H9 (cell line): ENCODE results near the gene RHBDD1. TPM values are rescaled to one million over a fixed set of nuclear protein-coding genes. Genes with fewer than 3 reads are reported as not detected.

Source experiments
- DNase-seq: peaks from one replicate; pipeline ENCODE4 v3.0.0-alpha.2; 2017
- H2AFZ ChIP-seq: one replicate; pipeline ENCODE4 v1.6.1; 2013; ENCODE audit warnings: mild to moderate bottlenecking, low read length, control low read depth, moderate library complexity
- H2AK5ac ChIP-seq: 2 replicates; pipeline ENCODE4 v1.6.1; 2013; ENCODE audit warnings: low read length, control low read depth, mixed read lengths; ENCODE audit not compliant: insufficient read length
- H2BK120ac ChIP-seq: one replicate; pipeline ENCODE4 v1.6.1; 2013; ENCODE audit warnings: low read depth, mild to moderate bottlenecking, low read length, control low read depth, inconsistent platforms; ENCODE audit not compliant: poor library complexity, severe bottlenecking
- H2BK12ac ChIP-seq: 2 replicates; pipeline ENCODE4 v1.6.1; 2013; ENCODE audit warnings: low read length, control low read depth, mixed read lengths, low read depth; ENCODE audit not compliant: insufficient read length
- H2BK15ac ChIP-seq: 2 replicates; pipeline ENCODE4 v1.6.1; 2013; ENCODE audit warnings: low read depth, low read length, control low read depth
- H2BK20ac ChIP-seq: one replicate; pipeline ENCODE4 v1.6.1; 2013; ENCODE audit warnings: low read depth, mild to moderate bottlenecking, low read length, control low read depth, inconsistent platforms; ENCODE audit not compliant: poor library complexity, severe bottlenecking
- H2BK5ac ChIP-seq: 2 replicates; pipeline ENCODE4 v1.6.1; 2013; ENCODE audit warnings: low read length, control low read depth, mixed read lengths; ENCODE audit not compliant: insufficient read length
- H3K14ac ChIP-seq: 2 replicates; pipeline ENCODE4 v1.6.1; 2013; ENCODE audit warnings: low read length, control low read depth; ENCODE audit not compliant: insufficient read depth
- H3K18ac ChIP-seq: 2 replicates; pipeline ENCODE4 v1.6.1; 2013; ENCODE audit warnings: low read depth, mild to moderate bottlenecking, mixed read lengths, low read length, control low read depth; ENCODE audit not compliant: insufficient read length
- H3K23ac ChIP-seq: 2 replicates; pipeline ENCODE4 v1.6.1; 2013; ENCODE audit warnings: low read length, control low read depth, mixed read lengths, low read depth; ENCODE audit not compliant: insufficient read length
- H3K23me2 ChIP-seq: 2 replicates; pipeline ENCODE4 v1.6.1; 2013; ENCODE audit warnings: low read depth, mild to moderate bottlenecking, mixed read lengths, low read length, control low read depth; ENCODE audit not compliant: insufficient read length, poor library complexity, severe bottlenecking
- H3K27ac ChIP-seq: 2 replicates; pipeline ENCODE4 v1.5.1; 2013; ENCODE audit warnings: low read length, control low read depth, mixed read lengths, low read depth; ENCODE audit not compliant: insufficient read length
- H3K27me3 ChIP-seq: 2 replicates; pipeline ENCODE4 v1.6.1; 2013; ENCODE audit warnings: low read length, control low read depth, inconsistent platforms; ENCODE audit not compliant: insufficient read depth
- H3K4ac ChIP-seq: 2 replicates; pipeline ENCODE4 v1.6.1; 2013; ENCODE audit warnings: low read depth, mild to moderate bottlenecking, control low read depth, inconsistent platforms, low read length, moderate library complexity
- H3K4me1 ChIP-seq: 2 replicates; pipeline ENCODE4 v1.6.1; 2013; ENCODE audit warnings: low read length, control low read depth, inconsistent platforms; ENCODE audit not compliant: insufficient read depth
- H3K4me2 ChIP-seq: 2 replicates; pipeline ENCODE4 v1.6.1; 2013; ENCODE audit warnings: low read length, control low read depth, mixed read lengths; ENCODE audit not compliant: insufficient read length, insufficient read depth
- H3K56ac ChIP-seq: 2 replicates; pipeline ENCODE4 v1.6.1; 2013; ENCODE audit warnings: low read depth, mild to moderate bottlenecking, mixed read lengths, low read length, control low read depth; ENCODE audit not compliant: insufficient read length
- H3K79me1 ChIP-seq: 2 replicates; pipeline ENCODE4 v1.6.1; 2013; ENCODE audit warnings: low read depth, mild to moderate bottlenecking, moderate library complexity, low read length, control low read depth, inconsistent platforms; ENCODE audit not compliant: insufficient read depth, poor library complexity, severe bottlenecking
- H3K79me2 ChIP-seq: 2 replicates; pipeline ENCODE4 v1.6.1; 2013; ENCODE audit warnings: low read length, control low read depth, inconsistent platforms; ENCODE audit not compliant: insufficient read depth
- H3K9ac ChIP-seq: 2 replicates; pipeline ENCODE4 v1.6.1; 2013; ENCODE audit warnings: low read length, control low read depth, mixed read lengths; ENCODE audit not compliant: insufficient read length; ENCODE audit errors: extremely low read depth
- H3K9me3 ChIP-seq: one replicate; pipeline ENCODE4 v1.6.1; 2013; ENCODE audit warnings: low read depth, low read length, inconsistent platforms; ENCODE audit not compliant: control insufficient read depth
- H3T11ph ChIP-seq: one replicate; pipeline ENCODE4 v1.6.1; 2013; ENCODE audit warnings: mild to moderate bottlenecking, low read length, control low read depth, inconsistent platforms
- H4K20me1 ChIP-seq: one replicate; pipeline ENCODE4 v1.6.1; 2013; ENCODE audit not compliant: control insufficient read depth, insufficient read length, insufficient read depth
- H4K5ac ChIP-seq: 2 replicates; pipeline ENCODE4 v1.6.1; 2013; ENCODE audit warnings: low read depth, mild to moderate bottlenecking, mixed read lengths, low read length, control low read depth; ENCODE audit not compliant: insufficient read length
- H4K8ac ChIP-seq: replicated peaks from 2 replicates; pipeline ENCODE4 v1.6.1; 2013; ENCODE audit warnings: low read length, control low read depth, mixed read lengths, low read depth; ENCODE audit not compliant: insufficient read length
- H4K91ac ChIP-seq: 2 replicates; pipeline ENCODE4 v1.6.1; 2013; ENCODE audit warnings: low read depth, mild to moderate bottlenecking, moderate library complexity, mixed read lengths, low read length, control low read depth; ENCODE audit not compliant: insufficient read length
- H3K27ac Mint-ChIP-seq, 3 experiments: 2 replicates in 2 of 3; 3 replicates in 1 of 3; pipeline ENCODE4 v1.8.0; 2020 to 2021; ENCODE audit warnings: mixed read lengths in 3 of 3, mild to moderate bottlenecking in 1 of 3, moderate library complexity in 1 of 3
- H3K27me3 Mint-ChIP-seq: 2 replicates; pipeline ENCODE4 v1.8.0; 2021; ENCODE audit warnings: low read depth, mild to moderate bottlenecking, moderate library complexity, mixed read lengths
- H3K36me3 Mint-ChIP-seq, 3 experiments: 2 replicates in 2 of 3; 3 replicates in 1 of 3; pipeline ENCODE4 v1.8.0; 2020 to 2021; ENCODE audit warnings: low read depth in 3 of 3, mixed read lengths in 3 of 3; ENCODE audit not compliant: insufficient read depth in 1 of 3
- H3K4me1 Mint-ChIP-seq, 2 experiments: 2 replicates each; pipeline ENCODE4 v1.8.0; 2020; ENCODE audit warnings: mixed read lengths in 2 of 2
- H3K4me3 Mint-ChIP-seq, 2 experiments: 2 replicates in 1 of 2; 3 replicates in 1 of 2; pipeline ENCODE4 v1.8.0; 2020 to 2021; ENCODE audit warnings: mild to moderate bottlenecking in 2 of 2, mixed read lengths in 2 of 2, moderate library complexity in 1 of 2
- H3K9me3 Mint-ChIP-seq, 2 experiments: 2 replicates in 1 of 2; 3 replicates in 1 of 2; pipeline ENCODE4 v1.8.0; 2020; ENCODE audit warnings: mild to moderate bottlenecking in 2 of 2, mixed read lengths in 2 of 2, moderate library complexity in 1 of 2
- whole genome bisulfite sequencing: extraction: QIAGEN DNeasy Blood & Tissue Kit; methylation state at CpG from one replicate; pipeline ENCODE4 v1.1.7; 2013; ENCODE audit warnings: missing lambda C conversion rate, low lambda C conversion rate, mixed read lengths; ENCODE audit not compliant: insufficient read length; ENCODE audit errors: extremely low coverage; 5-methylcytosine and 5-hydroxymethylcytosine counted together
- total RNA-seq: library from RNA; stranded (reverse); gene quantifications from 2 replicates; pipeline ENCODE4 v1.2.1, GENCODE V29; 2021
- TF ChIP-seq, protein P1 (sequence below): fragments of 200-600 bp; sonication (generic); conservative IDR thresholded peaks from 3 replicates; pipeline ENCODE4 v1.8.0; 2021; ENCODE audit warnings: antibody characterized with exemption, mild to moderate bottlenecking

Gene RHBDD1
- total RNA-seq, 1 experiment from 2014 or later: 24.9 TPM

DNA sequence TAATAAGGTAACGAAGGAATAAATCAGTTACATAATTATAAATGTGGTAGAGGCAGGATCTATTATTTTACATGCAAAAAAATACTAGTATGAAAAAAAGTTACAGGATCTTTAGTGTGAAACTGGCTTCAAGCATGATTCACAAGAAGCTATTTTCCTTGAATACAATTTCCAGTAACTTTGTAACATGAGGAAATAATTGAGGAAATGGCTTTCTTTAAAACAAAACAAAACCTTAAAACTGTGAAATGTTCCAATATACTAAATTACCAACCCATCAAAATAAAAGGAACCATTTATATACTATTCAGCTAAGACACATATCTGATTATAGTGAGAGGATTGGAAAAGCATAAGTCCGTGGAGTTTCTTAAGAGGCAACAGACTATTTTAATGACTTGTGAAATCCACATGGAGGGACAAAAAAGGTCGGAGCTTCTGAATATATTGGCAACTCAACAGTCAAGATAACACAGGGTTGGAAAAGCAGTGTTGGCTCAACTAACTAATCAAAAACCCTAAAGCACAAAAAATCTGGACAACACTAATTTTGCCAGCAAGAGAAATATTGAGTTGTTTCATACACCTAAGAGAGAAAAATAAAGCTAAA lies 46.9 kb upstream of the RHBDD1 start:
- H3K4me1 ChIP-seq: no peaks in the 10 kb centered on the region; the same call in 1 of the 2 replicates
- no peak overlapping the region for H4K91ac ChIP-seq
- peaks cover 24 to 31% of the 10 kb centered on the region in 2 experiments for H3K4me1 Mint-ChIP-seq
- no peak overlapping the region for H3K18ac ChIP-seq
- no peaks in the 10 kb centered on the region for H3K27me3 Mint-ChIP-seq
- H3T11ph ChIP-seq: no peak overlapping the region
- no peak overlapping the region for H3K27ac ChIP-seq
- no peaks in the 10 kb centered on the region for H3K9me3 Mint-ChIP-seq
- no peak overlapping the region for H2BK15ac ChIP-seq
- no peak overlapping the region for H3K14ac ChIP-seq
- no peak overlapping the region for H4K5ac ChIP-seq
- H2BK20ac ChIP-seq: no peak overlapping the region
- H3K27me3 ChIP-seq: no peaks in the 10 kb centered on the region
- H3K4me3 Mint-ChIP-seq: no peak overlapping the region
- H2BK120ac ChIP-seq: no peak overlapping the region
- H4K20me1 ChIP-seq: no peaks in the 10 kb centered on the region
- no peak overlapping the region for H3K4me2 ChIP-seq
- peaks cover 16 to 21% (median 19%) of the 10 kb centered on the region in 3 experiments for H3K36me3 Mint-ChIP-seq
- no peak overlapping the region for H3K4ac ChIP-seq
- H3K23ac ChIP-seq: no peak overlapping the region
- H3K79me2 ChIP-seq: peaks cover 2% of the 10 kb centered on the region; the same call in 1 of the 2 replicates
- no peaks in the 10 kb centered on the region for H3K79me1 ChIP-seq
- TF ChIP-seq, protein P1, sequence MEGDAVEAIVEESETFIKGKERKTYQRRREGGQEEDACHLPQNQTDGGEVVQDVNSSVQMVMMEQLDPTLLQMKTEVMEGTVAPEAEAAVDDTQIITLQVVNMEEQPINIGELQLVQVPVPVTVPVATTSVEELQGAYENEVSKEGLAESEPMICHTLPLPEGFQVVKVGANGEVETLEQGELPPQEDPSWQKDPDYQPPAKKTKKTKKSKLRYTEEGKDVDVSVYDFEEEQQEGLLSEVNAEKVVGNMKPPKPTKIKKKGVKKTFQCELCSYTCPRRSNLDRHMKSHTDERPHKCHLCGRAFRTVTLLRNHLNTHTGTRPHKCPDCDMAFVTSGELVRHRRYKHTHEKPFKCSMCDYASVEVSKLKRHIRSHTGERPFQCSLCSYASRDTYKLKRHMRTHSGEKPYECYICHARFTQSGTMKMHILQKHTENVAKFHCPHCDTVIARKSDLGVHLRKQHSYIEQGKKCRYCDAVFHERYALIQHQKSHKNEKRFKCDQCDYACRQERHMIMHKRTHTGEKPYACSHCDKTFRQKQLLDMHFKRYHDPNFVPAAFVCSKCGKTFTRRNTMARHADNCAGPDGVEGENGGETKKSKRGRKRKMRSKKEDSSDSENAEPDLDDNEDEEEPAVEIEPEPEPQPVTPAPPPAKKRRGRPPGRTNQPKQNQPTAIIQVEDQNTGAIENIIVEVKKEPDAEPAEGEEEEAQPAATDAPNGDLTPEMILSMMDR: no peak
- no peaks in the 10 kb centered on the region for H3K9me3 ChIP-seq
- H4K8ac ChIP-seq: no peak overlapping the region
- H2BK12ac ChIP-seq: no peak overlapping the region
- H3K27ac Mint-ChIP-seq: no peak overlapping the region; a peak in 1 of 7 replicates
- no peak overlapping the region for H2BK5ac ChIP-seq
- H2AK5ac ChIP-seq: no peak overlapping the region
- no peak overlapping the region for H3K9ac ChIP-seq
- no peak for DNase-seq
- H3K56ac ChIP-seq: no peak overlapping the region
- peaks cover 13% of the 10 kb centered on the region for H3K23me2 ChIP-seq
- WGBS: no CpG with 5 or more reads among the region's 3 CpGs
- no peak overlapping the region for H2AFZ ChIP-seq
